ENCODE data around the gene SLC9A7.

- TF ChIP-seq POLR2A (IDR thresholded peaks at IDR 0.05; ENCODE audit: low read length) (no peak), GATA1 (IDR thresholded peaks at IDR 0.05; ENCODE audit: low read depth, low read length) (no peak)
Observed at GRCh38 chrX:46588263-46588662, 170.7 kb downstream of the SLC9A7 start.

Measured in erythroblast (primary cell).